Omental fat pad (tissue), 4 donors: ENCODE data around the gene CCL14. TPM values are rescaled to one million over a fixed set of nuclear protein-coding genes. Genes with fewer than 3 reads are reported as not detected.
"Not testable (repeated sequence)": the region's sequence is repeated elsewhere in the genome, so short reads cannot be mapped to it uniquely, and the experiment has no call there.

Experiments
- ATAC-seq: fragments of 150-250 bp; one replicate; pipeline ENCODE4 v1.9.1; 2016; ENCODE audit warnings: mild to moderate bottlenecking, moderate library complexity; ENCODE audit not compliant: low FRiP score
- DNase-seq: peaks from one replicate; pipeline ENCODE4 v3.0.0-alpha.2; 2019; ENCODE audit warnings: low spot score
- CTCF ChIP-seq, 3 donors: fragments of 450-650 bp; IDR thresholded peaks; one replicate each; pipeline ENCODE4 v1.5.1; 2016 to 2017; ENCODE audit warnings: antibody characterized with exemption in 3 of 3, mild to moderate bottlenecking in 3 of 3, moderate library complexity in 2 of 3
- total RNA-seq, 4 donors: library from RNA; depleted of rRNA; stranded (reverse); fragments of >200 nt; gene quantifications; one replicate each; pipeline ENCODE4 v1.1.0, GENCODE V29; 2016

CCL14 gene
- total RNA-seq, 4 donors from 2014 or later: 29.0 to 83.2 (median 68.7) TPM

GRCh38 chr17:36017799-36018198, 31.3 kb upstream of the CCL14 start, which contains the start of gene CCL23:
CCL23 (minus strand) TSS chr17:36017972; CDS start chr17:36017897, 75 bp downstream.
- ATAC-seq (no peak), DNase-seq (no peak)
- no peak for TF ChIP-seq CTCF (IDR thresholded peaks at IDR 0.05)

GRCh38 chr17:36016555-36016954, 30.0 kb upstream of the CCL14 start:
- no peak for TF ChIP-seq CTCF (IDR thresholded peaks at IDR 0.05)
- ATAC-seq (no peak), DNase-seq (no peak)

GRCh38 chr17:36015895-36016294, 29.4 kb upstream of the CCL14 start:
- not testable (repeated sequence) for DNase-seq, ATAC-seq

- no peak for DNase-seq
- no peak for ATAC-seq
- no peak for TF ChIP-seq CTCF (IDR thresholded peaks at IDR 0.05)
Measured at GRCh38 chr17:36014946-36015345, 28.4 kb upstream of the CCL14 start.

- ATAC-seq (no peak), DNase-seq (no peak)
- TF ChIP-seq CTCF (IDR thresholded peaks at IDR 0.05): no peak
Measured at GRCh38 chr17:36011201-36011600, 24.7 kb upstream of the CCL14 start.

GRCh38 chr17:36008998-36009665, 22.6 kb upstream of the CCL14 start:
- no peak for ATAC-seq
- no peak for TF ChIP-seq CTCF (IDR thresholded peaks at IDR 0.05)
- no peak for DNase-seq

- DNase-seq: no peak
- no peak for ATAC-seq
- TF ChIP-seq CTCF (IDR thresholded peaks at IDR 0.05): no peak
Measured at GRCh38 chr17:36004594-36005108, 18.1 kb upstream of the CCL14 start.
